Amygdala (tissue), 56 donors: Measurements from ENCODE around the gene EIPR1.
A peak's percentile ranks its signal among the peaks of the same experiment; 100 is the strongest.

Experiments
- DNase-seq, 56 donors: peaks; one replicate each; lab custom pipeline; 2025; lab: John Stamatoyannopoulos, UW

Gene EIPR1

GRCh38 chr2:3257826-3258225 lies 119.8 kb downstream of the EIPR1 start:
- peak in 4 of 56 donors; percentile 8 to 33 (median 16) for DNase-seq

GRCh38 chr2:3257166-3257565 lies 120.5 kb downstream of the EIPR1 start:
- DNase-seq, result peak in 28 of 56 donors; percentile 5 to 63 (median 32)

GRCh38 chr2:3256605-3257004 lies 121.0 kb downstream of the EIPR1 start:
- peak in 1 of 56 donors; percentile 31 for DNase-seq

- no peak for DNase-seq
Measured at GRCh38 chr2:3256157-3256556, 121.5 kb downstream of the EIPR1 start.

- no peak for DNase-seq
Measured at GRCh38 chr2:3254442-3254941, 123.1 kb downstream of the EIPR1 start.

- DNase-seq, result no peak
Measured at GRCh38 chr2:3253913-3254441, 123.6 kb downstream of the EIPR1 start.

GRCh38 chr2:3251946-3252345 lies 125.7 kb downstream of the EIPR1 start:
- no peak for DNase-seq

GRCh38 chr2:3249476-3249962 lies 128.1 kb downstream of the EIPR1 start:
- no peak for DNase-seq

- DNase-seq, result no peak
Measured at GRCh38 chr2:3248754-3249475, 128.7 kb downstream of the EIPR1 start.

GRCh38 chr2:3246928-3247714 lies 130.5 kb downstream of the EIPR1 start:
- DNase-seq, result no peak

GRCh38 chr2:3246406-3246805 lies 131.2 kb downstream of the EIPR1 start:
- DNase-seq, result no peak

- DNase-seq, result no peak
Measured at GRCh38 chr2:3244486-3244885, 133.1 kb downstream of the EIPR1 start.

GRCh38 chr2:3243804-3244203 lies 133.8 kb downstream of the EIPR1 start:
- no peak for DNase-seq

- no peak for DNase-seq
Measured at GRCh38 chr2:3242747-3243369, 134.8 kb downstream of the EIPR1 start.

GRCh38 chr2:3241971-3242746 lies 135.5 kb downstream of the EIPR1 start:
- DNase-seq, result no peak

- no peak for DNase-seq
Measured at GRCh38 chr2:3238951-3239841, 138.4 kb downstream of the EIPR1 start.

GRCh38 chr2:3236300-3237045 lies 141.1 kb downstream of the EIPR1 start:
- DNase-seq, result no peak

- no peak for DNase-seq
Measured at GRCh38 chr2:3233877-3234276, 143.7 kb downstream of the EIPR1 start.
